Measurements from ENCODE around the gene ABHD14A. TPM values are rescaled to one million over a fixed set of nuclear protein-coding genes. Genes with fewer than 3 reads are reported as not detected.

Gene ABHD14A
- total RNA-seq, 2 experiments from 2014 or later: 7.5 to 8.9 TPM

DNA sequence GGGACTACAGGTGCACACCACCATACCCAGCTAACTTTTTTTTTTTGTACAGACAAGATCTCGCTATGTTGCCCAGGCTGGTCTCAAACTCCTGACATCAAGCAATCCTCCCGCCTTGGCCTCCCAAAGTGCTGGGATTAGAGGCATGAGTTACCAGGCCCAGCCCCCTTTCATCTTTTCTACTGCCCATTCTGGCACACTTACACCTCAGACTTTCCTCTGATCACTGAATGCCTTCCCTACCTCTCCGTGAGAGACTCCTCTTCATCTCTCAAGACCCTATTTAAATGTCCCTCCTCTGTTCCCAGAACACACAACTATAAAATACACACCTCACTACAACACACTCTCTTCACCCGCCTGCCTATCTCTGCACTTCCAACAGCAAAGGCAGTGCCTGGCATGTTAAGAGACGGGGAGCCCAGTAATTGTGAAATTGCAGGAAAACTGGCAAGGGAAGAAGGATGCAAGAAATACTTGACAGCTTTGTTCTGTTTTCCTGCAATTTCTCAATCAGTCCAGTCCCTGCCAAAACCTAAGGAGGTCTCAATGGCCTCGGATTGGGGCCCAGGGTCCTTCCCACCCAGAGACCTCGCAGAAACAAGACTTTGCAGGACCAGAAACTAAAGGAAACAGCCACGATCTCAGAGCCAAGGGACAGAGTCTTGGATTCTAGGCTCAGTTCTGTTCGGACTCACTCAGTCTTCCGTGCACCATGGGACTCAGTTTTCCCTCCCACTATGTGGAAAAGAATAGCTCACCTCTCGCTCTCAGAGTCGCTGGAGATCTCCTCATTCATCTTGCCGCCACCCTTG is 34.0 kb upstream of the ABHD14A start:
- H3K27ac ChIP-seq (ENCODE audit: low read depth, low read length, poor library complexity, severe bottlenecking): no peak overlapping the region
- ChIA-PET POLR2A (interaction anchor here (1.1 to 2.3 kb wide), 2 partner anchors 33 to 54 kb away, joined by 3 to 11 read pairs; partner anchors contain the start of genes ABHD14B and RPL29), CTCF (ENCODE audit: unreplicated experiment) (interaction anchor here (0.7 kb wide), 1 partner anchor 33 kb away, joined by 3 read pairs; the partner anchor contains the start of genes ABHD14A and ABHD14B)
- peaks cover 24% of the 10 kb centered on the region for H3K4me1 ChIP-seq (ENCODE audit: insufficient read depth, low read length, poor library complexity, severe bottlenecking)
- no peaks in the 10 kb centered on the region for H3K9me3 ChIP-seq (ENCODE audit: low read length)
- peak overlapping the region; percentile 88 for H3K4me2 ChIP-seq (ENCODE audit: low read length)
- H3K9me2 ChIP-seq (ENCODE audit: insufficient read depth, low read length): no peaks in the 10 kb centered on the region
- peak overlapping the region; percentile 90 for H3K4me3 ChIP-seq (ENCODE audit: low read depth, low read length, poor library complexity, severe bottlenecking)
- peak overlapping the region; percentile 56; the same call in 1 of the 2 replicates for H2AFZ ChIP-seq (ENCODE audit: low read length)
- intact Hi-C loops (cut with micrococcal nuclease; ENCODE audit: unreplicated experiment): loop anchor here (5.0 kb wide), 1 partner anchor 181 kb away; no protein-coding TSS in a partner anchor
- H3K36me3 ChIP-seq (ENCODE audit: insufficient read depth, low read length): peaks cover 38% of the 10 kb centered on the region
- DNase-seq (ENCODE audit: low spot score): no peak
- TSS peak; percentile 72 for BruUV-seq (replicated peaks)
- TF ChIP-seq, protein P1, sequence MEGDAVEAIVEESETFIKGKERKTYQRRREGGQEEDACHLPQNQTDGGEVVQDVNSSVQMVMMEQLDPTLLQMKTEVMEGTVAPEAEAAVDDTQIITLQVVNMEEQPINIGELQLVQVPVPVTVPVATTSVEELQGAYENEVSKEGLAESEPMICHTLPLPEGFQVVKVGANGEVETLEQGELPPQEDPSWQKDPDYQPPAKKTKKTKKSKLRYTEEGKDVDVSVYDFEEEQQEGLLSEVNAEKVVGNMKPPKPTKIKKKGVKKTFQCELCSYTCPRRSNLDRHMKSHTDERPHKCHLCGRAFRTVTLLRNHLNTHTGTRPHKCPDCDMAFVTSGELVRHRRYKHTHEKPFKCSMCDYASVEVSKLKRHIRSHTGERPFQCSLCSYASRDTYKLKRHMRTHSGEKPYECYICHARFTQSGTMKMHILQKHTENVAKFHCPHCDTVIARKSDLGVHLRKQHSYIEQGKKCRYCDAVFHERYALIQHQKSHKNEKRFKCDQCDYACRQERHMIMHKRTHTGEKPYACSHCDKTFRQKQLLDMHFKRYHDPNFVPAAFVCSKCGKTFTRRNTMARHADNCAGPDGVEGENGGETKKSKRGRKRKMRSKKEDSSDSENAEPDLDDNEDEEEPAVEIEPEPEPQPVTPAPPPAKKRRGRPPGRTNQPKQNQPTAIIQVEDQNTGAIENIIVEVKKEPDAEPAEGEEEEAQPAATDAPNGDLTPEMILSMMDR (conservative IDR thresholded peaks at IDR 0.05; ENCODE audit: low read length): no peak
- TF ChIP-seq EZH2phosphoT487 (IDR thresholded peaks at IDR 0.05; ENCODE audit: borderline replicate concordance, low read depth, low read length): no peak
- H4K20me1 ChIP-seq (ENCODE audit: insufficient read depth, low read length): no peaks in the 10 kb centered on the region
- peaks cover 23% of the 10 kb centered on the region for H3K79me2 ChIP-seq (ENCODE audit: insufficient read depth, low read depth, low read length)

DNA sequence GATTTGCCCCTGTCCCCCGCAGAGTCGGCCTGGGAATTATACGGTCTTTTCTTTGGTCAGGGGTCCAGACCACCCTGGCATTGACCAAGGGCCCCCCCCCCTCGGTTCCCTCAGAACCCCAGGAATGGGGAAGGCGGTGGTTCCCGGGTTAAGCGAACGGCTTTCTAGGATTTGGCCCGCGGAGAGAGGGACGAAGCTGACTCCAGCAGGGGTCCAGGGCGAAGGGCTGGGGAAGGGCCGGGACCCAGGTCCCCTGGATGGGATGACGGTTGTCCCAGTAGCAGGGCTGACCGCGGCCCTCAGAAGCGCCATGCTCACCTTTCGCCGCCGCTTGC is 33.4 kb upstream of the ABHD14A start:
- CTCF ChIA-PET (ENCODE audit: unreplicated experiment): interaction anchor here (0.7 kb wide), 1 partner anchor 33 kb away, joined by 3 read pairs; the partner anchor contains the start of genes ABHD14A and ABHD14B
- no peaks in the 10 kb centered on the region for H3K9me2 ChIP-seq (ENCODE audit: insufficient read depth, low read length)
- no peak overlapping the region for H3K27ac ChIP-seq (ENCODE audit: low read depth, low read length, poor library complexity, severe bottlenecking)
- H2AFZ ChIP-seq (ENCODE audit: low read length): peak overlapping the region; percentile 56; the same call in 1 of the 2 replicates
- no peaks in the 10 kb centered on the region for H4K20me1 ChIP-seq (ENCODE audit: insufficient read depth, low read length)
- H3K4me3 ChIP-seq (ENCODE audit: low read depth, low read length, poor library complexity, severe bottlenecking): peak overlapping the region; percentile 90
- H3K9me3 ChIP-seq (ENCODE audit: low read length): no peaks in the 10 kb centered on the region
- H3K36me3 ChIP-seq (ENCODE audit: insufficient read depth, low read length): peaks cover 32% of the 10 kb centered on the region
- H3K4me1 ChIP-seq (ENCODE audit: insufficient read depth, low read length, poor library complexity, severe bottlenecking): peaks cover 24% of the 10 kb centered on the region
- peak overlapping the region; percentile 88 for H3K4me2 ChIP-seq (ENCODE audit: low read length)
- peaks cover 23% of the 10 kb centered on the region for H3K79me2 ChIP-seq (ENCODE audit: insufficient read depth, low read depth, low read length)
- intact Hi-C loops (cut with micrococcal nuclease; ENCODE audit: unreplicated experiment): loop anchor here (5.0 kb wide), 1 partner anchor 181 kb away; no protein-coding TSS in a partner anchor
- POLR2A ChIA-PET: interaction anchor here (0.8 to 2.3 kb wide), 3 partner anchors 32 to 54 kb away, joined by 3 to 11 read pairs (median 3); partner anchors contain the start of genes ABHD14B and RPL29
- no peak for DNase-seq (ENCODE audit: low spot score)
- no peak for TF ChIP-seq EZH2phosphoT487 (IDR thresholded peaks at IDR 0.05; ENCODE audit: borderline replicate concordance, low read depth, low read length)
- TF ChIP-seq, protein P1 (conservative IDR thresholded peaks at IDR 0.05; ENCODE audit: low read length): no peak
- BruUV-seq (replicated peaks): no TSS peak

Data from OCI-LY7 (cell line).